GM12892 (cell line): ENCODE results near the gene HNRNPD.
"Not testable (repeated sequence)": the region's sequence is repeated elsewhere in the genome, so short reads cannot be mapped to it uniquely, and the experiment has no call there.

Source experiments
- DNase-seq: peaks from one replicate; pipeline ENCODE4 v3.0.0; 2011; ENCODE audit not compliant: insufficient read length
- FAIRE-seq: peaks from 2 replicates; lab custom pipeline; 2011; peaks lifted over from hg19 to GRCh38; lab: Jason Lieb, UNC
- POLR2A ChIP-seq: IDR thresholded peaks from 2 replicates; pipeline ENCODE4 v1.6.1; 2011; ENCODE audit warnings: low read depth, low read length, control low read depth
- POLR2AphosphoS5 ChIP-seq: IDR thresholded peaks from 2 replicates; pipeline ENCODE4 v1.6.1; 2011; ENCODE audit warnings: low read depth, low read length, control low read depth
- TAF1 ChIP-seq: IDR thresholded peaks from 2 replicates; pipeline ENCODE4 v1.6.1; 2011; ENCODE audit warnings: low read depth, mild to moderate bottlenecking, control low read depth, low read length, borderline replicate concordance

Gene HNRNPD

GRCh38 chr4:82367438-82368097 is 6.2 kb downstream of the HNRNPD start:
- TF ChIP-seq TAF1 = no peak
- no peak for TF ChIP-seq POLR2A
- no peak for TF ChIP-seq POLR2AphosphoS5
- DNase-seq (no peak), FAIRE-seq (peak; percentile 73)

- not testable (repeated sequence) for FAIRE-seq, DNase-seq
These were observed 7.4 kb downstream of the HNRNPD start for GRCh38 chr4:82366431-82366830.

DNA sequence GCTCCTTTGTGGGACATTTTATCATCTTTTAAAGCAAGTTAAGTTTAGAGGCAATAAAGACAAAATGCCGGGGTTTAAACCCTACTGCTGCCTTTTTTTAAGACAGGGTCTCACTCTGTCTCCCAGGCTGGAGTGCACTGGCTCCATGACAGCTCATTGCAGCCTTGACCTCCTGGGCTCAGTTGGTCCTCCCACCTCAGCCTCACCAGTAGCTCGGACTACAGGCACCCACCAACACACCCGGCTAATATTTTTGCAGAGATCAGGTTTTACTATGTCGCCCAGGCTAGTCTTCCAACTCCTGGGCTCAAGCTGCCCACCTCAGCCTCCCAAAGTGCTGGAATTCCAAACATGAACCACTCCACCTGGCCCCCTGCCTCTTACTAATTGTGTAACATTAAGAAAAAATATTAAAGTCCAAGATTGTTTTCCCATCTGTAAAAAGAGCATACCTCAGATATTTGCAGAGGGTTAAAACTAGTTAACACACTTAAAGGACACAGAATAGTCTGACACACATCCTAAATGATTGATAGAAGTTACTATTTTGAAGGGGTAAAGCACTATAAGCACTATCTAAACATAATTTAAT is 9.8 kb downstream of the HNRNPD start:
- TF ChIP-seq TAF1 = no peak
- no peak for TF ChIP-seq POLR2A
- TF ChIP-seq POLR2AphosphoS5 = no peak
- FAIRE-seq (no peak), DNase-seq (no peak)

- no peak for FAIRE-seq
- DNase-seq = no peak
- TF ChIP-seq TAF1 (no peak), POLR2A (no peak), POLR2AphosphoS5 (0 out of 2 replicates have a peak, but pooled peaks have one; percentile 48)
These were observed 11.2 kb downstream of the HNRNPD start for GRCh38 chr4:82362565-82362964.

- DNase-seq (no peak), FAIRE-seq (peak; percentile 74)
- TF ChIP-seq POLR2A (no peak), POLR2AphosphoS5 (no peak), TAF1 (no peak)
These were observed 13.3 kb downstream of the HNRNPD start for GRCh38 chr4:82360298-82361177.

DNA sequence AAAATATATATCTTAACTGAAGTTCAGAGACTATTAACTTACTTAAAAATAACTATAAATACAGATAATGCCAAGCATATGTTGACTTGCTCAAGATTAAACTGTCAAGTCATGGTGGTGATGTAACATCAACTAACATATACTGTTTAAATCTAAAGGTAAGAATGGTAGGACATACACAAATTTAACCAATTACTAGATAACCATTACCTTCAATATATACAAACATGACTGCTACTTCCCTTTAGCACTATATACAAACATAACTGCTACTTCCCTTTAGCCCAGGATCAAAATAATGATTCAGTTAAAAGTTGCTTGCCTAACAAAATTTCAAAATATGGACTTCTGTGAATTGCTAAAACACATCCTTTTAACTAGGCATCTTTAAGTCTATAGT is 14.9 kb downstream of the HNRNPD start:
- DNase-seq (no peak), FAIRE-seq (peak; percentile 44)
- TF ChIP-seq TAF1 (no peak), POLR2AphosphoS5 (no peak), POLR2A (no peak)

DNA sequence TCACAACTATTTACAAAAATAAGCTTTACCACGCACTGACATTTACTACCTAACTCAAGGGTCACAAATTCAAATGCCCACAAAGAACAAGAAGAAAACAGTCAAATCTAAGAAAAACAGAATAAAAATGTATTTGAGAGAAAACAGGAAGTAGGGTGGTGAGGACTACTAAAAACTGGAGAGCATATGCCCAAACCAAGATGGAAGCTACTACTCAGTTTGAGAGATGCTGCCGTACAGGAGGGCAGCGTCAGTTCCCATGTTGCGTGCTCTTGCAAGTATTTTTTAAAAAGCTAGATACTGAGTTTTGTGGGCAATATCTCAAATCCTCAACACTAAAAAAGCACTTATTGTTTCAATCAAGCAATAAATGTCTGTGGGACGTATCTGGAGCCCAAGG is 16.2 kb downstream of the HNRNPD start:
- TF ChIP-seq TAF1 = no peak
- no peak for TF ChIP-seq POLR2A
- no peak; the same call in 1 of the 2 replicates for TF ChIP-seq POLR2AphosphoS5

GRCh38 chr4:82354788-82355187 is 19.0 kb downstream of the HNRNPD start:
- FAIRE-seq = no peak
- TF ChIP-seq POLR2AphosphoS5 (no peak), POLR2A (no peak), TAF1 (no peak)
- DNase-seq = no peak

More for the DNA sequence above, 16.2 kb downstream of the HNRNPD start:
- DNase-seq = no peak
- FAIRE-seq = peak; percentile 9

DNA sequence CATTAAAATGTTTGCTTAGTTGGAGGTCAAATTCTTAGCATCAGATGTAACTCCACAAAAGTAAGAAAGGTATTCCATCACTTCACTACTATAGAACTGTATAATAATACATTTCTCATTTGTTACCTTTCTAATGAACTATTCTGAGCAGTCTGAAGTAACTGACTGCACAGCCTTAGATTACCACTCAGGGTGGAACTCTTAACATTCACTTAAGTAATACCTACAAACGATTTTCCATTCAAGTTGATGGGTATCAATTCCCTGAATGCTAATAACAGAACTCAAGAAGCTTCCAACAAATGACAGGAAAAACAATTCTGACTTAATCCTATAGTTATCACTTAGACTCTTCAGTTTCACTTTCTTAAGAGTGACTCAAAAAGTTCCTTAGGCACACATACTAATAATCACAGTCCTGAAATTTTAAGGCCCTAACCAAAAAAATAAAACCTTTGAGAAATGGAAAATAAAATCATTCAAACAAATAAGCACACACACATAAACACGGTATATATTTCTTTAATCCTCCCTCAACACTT is 20.9 kb downstream of the HNRNPD start:
- no peak for FAIRE-seq
- no peak for DNase-seq
- peak; percentile 49; the same call in 1 of the 2 replicates for TF ChIP-seq POLR2AphosphoS5
- TF ChIP-seq TAF1 = no peak

GRCh38 chr4:82352118-82352824 is 21.5 kb downstream of the HNRNPD start:
- FAIRE-seq (no peak), DNase-seq (no peak)
- no peak; the same call in none of the 2 replicates for TF ChIP-seq POLR2A

DNA sequence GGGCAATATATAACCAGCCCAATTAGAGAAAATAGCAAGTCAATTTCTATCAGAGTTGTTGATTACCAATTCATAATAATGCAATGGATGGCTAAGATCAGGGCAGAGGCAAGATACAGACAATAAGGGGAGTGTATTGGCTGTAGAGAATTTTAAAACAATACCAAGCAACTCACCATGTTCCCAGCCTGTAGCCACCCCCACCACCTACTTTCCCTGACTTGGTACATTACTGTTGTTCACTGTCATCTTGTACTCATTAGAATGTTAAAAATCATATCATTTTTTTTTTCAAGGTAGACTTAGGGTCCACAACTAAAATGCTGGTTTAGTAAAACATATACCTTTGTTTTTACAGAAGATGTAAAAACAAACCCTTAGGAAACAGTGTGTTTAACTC is 27.7 kb downstream of the HNRNPD start:
- DNase-seq (no peak), FAIRE-seq (no peak)
- TF ChIP-seq POLR2AphosphoS5 (no peak), TAF1 (no peak), POLR2A (no peak)
